Measurements from ENCODE around the gene ZFHX3. TPM values are rescaled to one million over a fixed set of nuclear protein-coding genes. Genes with fewer than 3 reads are reported as not detected.
A peak's percentile ranks its signal among the peaks of the same experiment; 100 is the strongest.

Gene ZFHX3
- total RNA-seq, 2 experiments from 2014 or later: 2.5 to 2.9 TPM

GRCh38 chr16:72877374-72878028, 170.4 kb downstream of the ZFHX3 start:
- ATAC-seq (no peak), DNase-seq (no peak)
- ChIA-PET CTCF (interaction anchor here (1.1 kb wide), 1 partner anchor 21 kb away, joined by 3 read pairs; no protein-coding TSS in a partner anchor), POLR2A (no interaction called here)
- H3K9me3 Mint-ChIP-seq (ENCODE audit: insufficient read depth): no peaks in the 10 kb centered on the region
- H3K36me3 Mint-ChIP-seq (ENCODE audit: low read depth): peaks cover 2% of the 10 kb centered on the region
- H3K4me3 Mint-ChIP-seq: no peak overlapping the region
- H3K27me3 Mint-ChIP-seq (ENCODE audit: low read depth): peaks cover 3% of the 10 kb centered on the region
- H3K27ac Mint-ChIP-seq: peak overlapping the region; percentile 53
- peaks cover 41% of the 10 kb centered on the region for H3K4me1 Mint-ChIP-seq (ENCODE audit: low read depth)

GRCh38 chr16:72876981-72877373, 171.0 kb downstream of the ZFHX3 start:
- Mint-ChIP-seq H3K27me3 (ENCODE audit: low read depth) (no peaks in the 10 kb centered on the region), H3K36me3 (ENCODE audit: low read depth) (peaks cover 2% of the 10 kb centered on the region), H3K4me1 (ENCODE audit: low read depth) (peaks cover 41% of the 10 kb centered on the region), H3K9me3 (ENCODE audit: insufficient read depth) (no peaks in the 10 kb centered on the region), H3K27ac (peak overlapping the region; percentile 53), H3K4me3 (no peak overlapping the region)
- ATAC-seq: no peak
- POLR2A ChIA-PET: no interaction called here
- no peak for DNase-seq
- CTCF ChIA-PET: no interaction called here

DNA sequence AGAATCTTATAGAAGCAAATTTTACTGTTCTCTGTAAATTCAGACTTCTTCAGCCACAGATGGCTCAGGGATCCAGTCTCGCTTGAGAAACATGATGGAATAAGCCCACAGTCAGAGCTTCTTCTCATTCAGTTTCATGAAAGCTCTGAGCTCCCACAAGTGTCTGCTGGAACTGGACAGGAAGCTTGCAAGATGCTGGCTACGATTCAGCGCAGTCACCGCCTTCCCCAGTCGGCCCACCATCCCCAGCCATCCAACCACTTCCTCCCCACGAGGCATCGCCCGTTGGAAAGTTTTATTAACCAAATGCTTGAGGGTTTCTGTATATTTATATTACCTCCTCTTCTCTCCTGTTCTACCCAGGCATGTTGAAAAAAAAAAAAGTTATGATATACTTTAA, 171.7 kb downstream of the ZFHX3 start:
- CTCF ChIA-PET: interaction anchor here (1.0 to 2.0 kb wide), 3 partner anchors 23 to 45 kb away, joined by 3 to 9 read pairs (median 4); no protein-coding TSS in a partner anchor
- peaks cover 41% of the 10 kb centered on the region for H3K4me1 Mint-ChIP-seq (ENCODE audit: low read depth)
- no peaks in the 10 kb centered on the region for H3K27me3 Mint-ChIP-seq (ENCODE audit: low read depth)
- POLR2A ChIA-PET: no interaction called here
- H3K9me3 Mint-ChIP-seq (ENCODE audit: insufficient read depth): no peaks in the 10 kb centered on the region
- peaks cover 2% of the 10 kb centered on the region for H3K36me3 Mint-ChIP-seq (ENCODE audit: low read depth)
- peak overlapping the region; percentile 70 for H3K27ac Mint-ChIP-seq
- ATAC-seq (peak; percentile 91), DNase-seq (peak; percentile 74)
- H3K4me3 Mint-ChIP-seq: peak overlapping the region; percentile 40

DNA sequence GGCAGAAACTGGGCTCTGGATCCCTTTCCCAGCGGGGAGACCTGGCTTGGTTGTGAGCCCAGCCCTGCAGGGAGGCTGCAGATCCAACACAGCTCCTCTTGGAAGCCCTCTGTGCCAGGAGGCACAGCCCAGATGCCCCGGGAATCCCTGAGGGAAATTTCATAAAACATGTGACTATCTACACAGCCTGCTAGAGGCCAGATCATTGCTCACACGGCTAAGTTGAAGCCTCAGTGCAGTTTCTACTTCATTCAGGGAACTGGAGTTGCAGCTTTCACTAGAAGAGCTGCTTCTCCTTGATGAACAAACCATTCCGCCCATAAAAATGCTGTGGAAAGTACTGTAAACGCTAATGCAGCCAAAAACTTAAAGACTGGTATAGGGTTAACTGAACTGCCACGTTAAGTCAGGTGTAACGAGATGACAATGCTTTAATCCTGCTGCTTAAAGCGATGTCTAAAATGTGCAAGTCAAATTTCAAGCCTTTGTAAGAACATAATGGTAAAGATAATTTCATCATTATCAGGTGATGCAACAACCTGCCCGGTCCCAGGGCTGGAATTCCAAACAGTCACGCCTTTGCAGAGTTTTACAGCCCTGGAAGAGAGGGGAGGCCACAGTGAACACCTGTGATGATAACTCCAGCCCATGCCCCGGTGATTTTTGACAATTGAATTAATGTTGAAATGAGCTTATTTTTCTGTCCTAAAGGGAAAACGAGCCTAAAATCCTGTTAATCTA, 172.5 kb downstream of the ZFHX3 start:
- H3K27ac Mint-ChIP-seq: peak overlapping the region; percentile 70
- ATAC-seq (no peak), DNase-seq (no peak)
- POLR2A ChIA-PET: no interaction called here
- peak overlapping the region; percentile 12 for H3K4me3 Mint-ChIP-seq
- H3K9me3 Mint-ChIP-seq (ENCODE audit: insufficient read depth): no peaks in the 10 kb centered on the region
- CTCF ChIA-PET: interaction anchor here (0.6 to 2.0 kb wide), 4 partner anchors 9 to 45 kb away, joined by 3 to 9 read pairs (median 4); no protein-coding TSS in a partner anchor
- H3K36me3 Mint-ChIP-seq (ENCODE audit: low read depth): peaks cover 2% of the 10 kb centered on the region
- peaks cover 41% of the 10 kb centered on the region for H3K4me1 Mint-ChIP-seq (ENCODE audit: low read depth)
- no peaks in the 10 kb centered on the region for H3K27me3 Mint-ChIP-seq (ENCODE audit: low read depth)

GRCh38 chr16:72873853-72874252, 174.1 kb downstream of the ZFHX3 start:
- ChIA-PET CTCF (no interaction called here), POLR2A (no interaction called here)
- DNase-seq (no peak), ATAC-seq (no peak)
- Mint-ChIP-seq H3K36me3 (ENCODE audit: low read depth) (peaks cover 2% of the 10 kb centered on the region), H3K4me1 (ENCODE audit: low read depth) (peaks cover 38% of the 10 kb centered on the region), H3K27me3 (ENCODE audit: low read depth) (peaks cover 6% of the 10 kb centered on the region), H3K27ac (no peak overlapping the region), H3K9me3 (ENCODE audit: insufficient read depth) (no peaks in the 10 kb centered on the region), H3K4me3 (no peak overlapping the region)

GRCh38 chr16:72873044-72873443, 174.9 kb downstream of the ZFHX3 start:
- POLR2A ChIA-PET: no interaction called here
- CTCF ChIA-PET: interaction anchor here (1.0 kb wide), 2 partner anchors 16 to 370 kb away, joined by 3 read pairs; no protein-coding TSS in a partner anchor
- Mint-ChIP-seq H3K27me3 (ENCODE audit: low read depth) (peaks cover 12% of the 10 kb centered on the region), H3K27ac (no peak overlapping the region), H3K36me3 (ENCODE audit: low read depth) (peaks cover 2% of the 10 kb centered on the region), H3K4me1 (ENCODE audit: low read depth) (peaks cover 34% of the 10 kb centered on the region), H3K9me3 (ENCODE audit: insufficient read depth) (no peaks in the 10 kb centered on the region), H3K4me3 (no peak overlapping the region)
- DNase-seq: no peak
- ATAC-seq: no peak

GRCh38 chr16:72865835-72866234, 182.1 kb downstream of the ZFHX3 start:
- ChIA-PET POLR2A (no interaction called here), CTCF (interaction anchor here (0.9 to 1.5 kb wide), 3 partner anchors 9 to 33 kb away, joined by 3 to 4 read pairs (median 3); no protein-coding TSS in a partner anchor)
- Mint-ChIP-seq H3K36me3 (ENCODE audit: low read depth) (no peaks in the 10 kb centered on the region), H3K9me3 (ENCODE audit: insufficient read depth) (no peaks in the 10 kb centered on the region), H3K4me3 (no peak overlapping the region), H3K27me3 (ENCODE audit: low read depth) (peaks cover 25% of the 10 kb centered on the region), H3K4me1 (ENCODE audit: low read depth) (no peaks in the 10 kb centered on the region), H3K27ac (no peak overlapping the region)
- DNase-seq: no peak
- ATAC-seq: no peak

GRCh38 chr16:72865258-72865657, 182.7 kb downstream of the ZFHX3 start:
- ATAC-seq (no peak), DNase-seq (no peak)
- Mint-ChIP-seq H3K27me3 (ENCODE audit: low read depth) (peaks cover 25% of the 10 kb centered on the region), H3K36me3 (ENCODE audit: low read depth) (no peaks in the 10 kb centered on the region), H3K9me3 (ENCODE audit: insufficient read depth) (no peaks in the 10 kb centered on the region), H3K27ac (no peak overlapping the region), H3K4me3 (no peak overlapping the region), H3K4me1 (ENCODE audit: low read depth) (no peaks in the 10 kb centered on the region)
- POLR2A ChIA-PET: no interaction called here
- CTCF ChIA-PET: interaction anchor here (1.5 kb wide), 1 partner anchor 8 kb away, joined by 4 read pairs; no protein-coding TSS in a partner anchor

DNA sequence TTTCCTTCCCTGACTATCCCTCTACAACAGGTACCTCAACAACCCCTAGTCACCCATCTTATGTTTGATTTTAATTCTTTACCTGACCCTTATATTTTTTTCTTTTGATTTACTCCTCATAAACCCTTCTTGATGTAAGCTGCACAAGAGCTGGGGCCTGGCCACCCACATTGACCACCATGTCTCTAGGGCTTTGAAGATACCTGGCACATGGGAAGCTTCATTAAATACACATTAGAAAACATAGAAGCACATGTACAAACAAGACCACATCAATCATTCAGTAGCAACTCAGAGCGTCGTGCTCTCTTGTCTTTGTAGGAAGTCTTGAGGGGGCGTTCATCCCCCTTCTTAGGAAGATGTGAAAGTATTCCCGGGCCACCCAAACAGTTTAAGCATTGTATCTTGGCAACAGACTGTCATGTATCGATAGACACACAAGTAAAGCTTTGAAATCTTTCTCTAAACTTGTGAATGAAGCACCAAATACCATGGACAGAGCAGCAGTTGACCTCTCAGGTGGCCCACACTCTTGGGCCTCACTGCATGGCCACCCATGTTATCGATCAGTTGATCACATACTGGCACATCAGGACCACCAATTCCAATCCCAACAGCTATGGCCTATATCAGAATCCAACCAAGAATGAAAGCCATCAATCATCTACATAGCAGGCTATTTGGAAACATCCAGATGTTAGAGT, 183.6 kb downstream of the ZFHX3 start:
- DNase-seq: no peak
- no peak overlapping the region for H3K27ac Mint-ChIP-seq
- peaks cover 22% of the 10 kb centered on the region for H3K27me3 Mint-ChIP-seq (ENCODE audit: low read depth)
- CTCF ChIA-PET: interaction anchor here (1.4 kb wide), 1 partner anchor 32 kb away, joined by 3 read pairs; no protein-coding TSS in a partner anchor
- no peaks in the 10 kb centered on the region for H3K4me1 Mint-ChIP-seq (ENCODE audit: low read depth)
- POLR2A ChIA-PET: no interaction called here
- no peaks in the 10 kb centered on the region for H3K36me3 Mint-ChIP-seq (ENCODE audit: low read depth)
- H3K4me3 Mint-ChIP-seq: no peak overlapping the region
- no peak for ATAC-seq
- H3K9me3 Mint-ChIP-seq (ENCODE audit: insufficient read depth): no peaks in the 10 kb centered on the region

- Mint-ChIP-seq H3K4me1 (ENCODE audit: low read depth) (peaks cover 9% of the 10 kb centered on the region), H3K27ac (no peak overlapping the region), H3K4me3 (no peak overlapping the region), H3K9me3 (ENCODE audit: insufficient read depth) (no peaks in the 10 kb centered on the region), H3K27me3 (ENCODE audit: low read depth) (peaks cover 16% of the 10 kb centered on the region), H3K36me3 (ENCODE audit: low read depth) (no peaks in the 10 kb centered on the region)
- no peak for ATAC-seq
- ChIA-PET POLR2A (no interaction called here), CTCF (interaction anchor here (1.9 kb wide), 1 partner anchor 29 kb away, joined by 8 read pairs; no protein-coding TSS in a partner anchor)
- no peak for DNase-seq
Measured at GRCh38 chr16:72862090-72862489, 185.8 kb downstream of the ZFHX3 start.

DNA sequence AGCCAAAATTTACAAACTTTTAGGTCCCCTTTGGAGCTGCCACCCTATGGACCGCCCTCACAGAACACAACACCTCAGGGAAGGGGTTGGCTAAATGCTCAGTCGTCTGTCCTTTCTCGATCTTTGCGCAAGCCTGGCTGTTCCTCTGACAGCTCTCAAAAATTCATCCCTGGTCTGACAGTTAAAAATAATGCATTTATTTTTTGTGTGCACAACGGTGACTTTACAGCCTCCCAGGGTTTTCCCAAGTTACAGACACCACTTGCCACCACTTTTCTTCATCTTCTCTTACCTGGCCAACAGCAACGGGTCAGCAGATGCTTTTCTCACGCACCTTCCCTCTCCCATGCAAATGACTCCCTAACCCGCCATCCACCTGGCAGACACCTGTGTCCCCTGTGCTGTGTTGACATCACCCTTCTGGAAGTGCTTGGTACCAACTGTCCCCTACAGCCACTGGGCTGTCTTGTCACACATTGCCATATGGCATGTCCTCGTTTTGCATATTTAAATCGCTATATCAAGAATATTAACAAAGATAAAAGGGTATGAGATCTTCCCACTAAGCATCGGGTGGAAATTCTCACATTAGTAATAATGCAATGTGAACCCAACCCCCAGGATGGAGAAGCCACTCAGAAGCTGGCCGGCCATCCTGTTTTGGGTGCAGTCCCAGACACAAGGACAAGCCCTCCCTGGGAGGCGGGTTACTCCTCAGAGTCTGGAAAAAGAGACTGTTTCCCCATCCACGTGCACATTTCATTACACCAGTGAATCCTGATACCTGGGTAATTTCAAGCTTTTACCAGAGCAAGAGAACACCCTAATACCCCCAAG, 187.0 kb downstream of the ZFHX3 start:
- DNase-seq (no peak), ATAC-seq (no peak)
- H3K4me3 Mint-ChIP-seq: no peak overlapping the region
- no peaks in the 10 kb centered on the region for H3K36me3 Mint-ChIP-seq (ENCODE audit: low read depth)
- peaks cover 20% of the 10 kb centered on the region for H3K4me1 Mint-ChIP-seq (ENCODE audit: low read depth)
- POLR2A ChIA-PET: no interaction called here
- no peaks in the 10 kb centered on the region for H3K9me3 Mint-ChIP-seq (ENCODE audit: insufficient read depth)
- H3K27me3 Mint-ChIP-seq (ENCODE audit: low read depth): peaks cover 8% of the 10 kb centered on the region
- H3K27ac Mint-ChIP-seq: no peak overlapping the region
- CTCF ChIA-PET: interaction anchor here (1.9 to 2.4 kb wide), 2 partner anchors 14 to 28 kb away, joined by 8 to 13 read pairs; no protein-coding TSS in a partner anchor

All from activated CD8-positive, alpha-beta T cell treated with anti-CD3 and anti-CD28 coated beads, Interleukin-2, amount 10 ng/mL, durations not matched to agents 7 days and 5 days (primary cell).